ENCODE data around the gene GTF2I.
"Not testable (repeated sequence)": the region's sequence is repeated elsewhere in the genome, so short reads cannot be mapped to it uniquely, and the experiment has no call there.

The GTF2I gene

DNA sequence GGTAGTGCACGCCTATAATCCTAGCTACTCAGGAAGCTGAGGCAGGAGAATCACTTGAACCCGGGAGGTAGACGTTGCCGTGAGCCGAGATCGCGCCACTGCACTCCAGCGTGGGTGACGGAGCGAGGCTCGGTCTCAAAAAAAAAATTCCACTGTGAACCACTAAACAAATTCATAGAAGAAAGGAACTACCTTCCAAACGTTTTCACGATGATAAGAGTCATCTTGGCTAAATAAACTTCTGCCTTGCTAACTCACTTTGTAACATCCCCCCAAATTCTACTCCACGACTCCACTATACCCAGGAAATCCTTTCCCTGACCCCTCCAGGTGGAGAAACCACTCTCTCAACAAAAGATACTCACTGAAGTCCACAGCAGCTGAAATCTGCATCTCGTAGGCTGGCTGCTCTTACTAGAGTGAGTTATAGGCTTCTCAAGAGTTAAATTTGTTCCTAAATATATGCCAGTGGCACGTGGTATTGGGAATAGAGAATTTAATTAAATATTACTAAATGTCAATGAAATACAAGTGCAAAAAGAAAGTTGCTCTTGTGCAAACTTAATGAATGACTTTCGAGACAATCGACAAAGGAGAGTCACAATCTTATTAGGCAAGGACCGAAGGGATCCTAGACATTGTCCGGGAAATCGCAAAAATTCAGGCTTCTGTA, 1.6 kb upstream of the GTF2I start:
- DNase-seq (ENCODE audit: extremely low spot score, insufficient read length, low read depth) (no peak), FAIRE-seq (no peak)

DNA sequence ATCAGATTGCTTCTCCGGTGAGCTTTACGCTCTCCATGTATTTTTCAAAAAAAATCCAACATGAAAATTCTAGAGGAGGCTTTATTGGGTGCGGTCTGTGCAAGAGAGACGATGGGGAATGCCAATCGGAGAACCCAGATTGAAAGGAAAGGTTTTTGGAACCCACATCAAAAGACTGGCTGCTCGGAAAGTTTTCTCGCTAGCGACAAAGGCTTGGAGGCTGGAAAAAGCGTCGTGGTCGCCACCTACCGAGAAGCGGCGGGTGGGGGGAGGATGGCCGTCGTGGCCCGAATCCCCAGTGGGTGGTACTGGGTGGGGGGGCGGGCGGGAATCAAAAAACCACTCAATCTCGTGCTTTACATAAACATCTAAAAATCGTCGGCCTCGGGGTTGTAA, 1.1 kb upstream of the GTF2I start:
- DNase-seq (ENCODE audit: extremely low spot score, insufficient read length, low read depth) (no peak), FAIRE-seq (peak; percentile 38)

DNA sequence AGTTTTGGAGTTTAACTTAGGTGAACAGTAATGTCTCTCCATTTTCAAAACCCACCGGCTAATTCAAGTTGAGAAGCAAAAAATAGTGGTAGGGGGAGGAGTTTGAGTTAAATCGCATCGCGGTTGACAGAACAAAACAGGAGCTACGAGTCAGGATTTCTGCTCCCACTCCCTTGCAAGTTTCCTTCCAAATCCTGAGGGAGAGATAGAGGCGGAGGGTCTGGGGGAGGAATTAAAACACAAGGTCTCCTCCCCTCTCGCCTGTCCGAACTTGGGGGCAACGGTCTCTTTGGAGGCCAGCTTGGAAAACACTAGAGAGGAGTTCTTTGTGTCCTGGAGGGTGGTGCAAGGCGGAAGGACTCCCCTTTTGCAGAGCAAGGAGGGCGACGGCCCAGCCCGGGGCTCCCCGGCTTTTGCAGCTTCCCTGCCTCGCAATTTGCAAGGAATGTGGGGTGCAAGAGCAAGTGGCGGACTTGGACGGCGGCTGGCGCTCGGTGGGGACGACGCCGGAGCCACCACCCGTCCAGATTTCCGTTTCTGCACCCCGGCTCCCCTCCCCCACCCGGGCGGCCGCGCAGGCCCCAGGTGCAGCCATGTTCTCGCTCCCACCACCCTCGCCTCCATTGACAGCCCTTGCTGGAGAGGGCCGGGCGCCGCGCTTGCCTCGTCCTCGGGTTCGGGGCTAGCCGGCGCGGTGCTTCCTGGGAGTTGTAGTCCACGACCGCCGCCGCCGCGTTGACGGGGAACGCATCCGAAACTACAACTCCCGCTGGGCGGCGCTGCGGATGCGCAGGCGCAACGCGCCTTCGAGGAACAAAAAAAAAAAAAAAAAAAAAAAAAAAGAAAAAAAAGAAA, 454 bp upstream of the GTF2I start:
- peak; percentile 86 for DNase-seq (ENCODE audit: extremely low spot score, insufficient read length, low read depth)
- peak; percentile 83 for FAIRE-seq

DNA sequence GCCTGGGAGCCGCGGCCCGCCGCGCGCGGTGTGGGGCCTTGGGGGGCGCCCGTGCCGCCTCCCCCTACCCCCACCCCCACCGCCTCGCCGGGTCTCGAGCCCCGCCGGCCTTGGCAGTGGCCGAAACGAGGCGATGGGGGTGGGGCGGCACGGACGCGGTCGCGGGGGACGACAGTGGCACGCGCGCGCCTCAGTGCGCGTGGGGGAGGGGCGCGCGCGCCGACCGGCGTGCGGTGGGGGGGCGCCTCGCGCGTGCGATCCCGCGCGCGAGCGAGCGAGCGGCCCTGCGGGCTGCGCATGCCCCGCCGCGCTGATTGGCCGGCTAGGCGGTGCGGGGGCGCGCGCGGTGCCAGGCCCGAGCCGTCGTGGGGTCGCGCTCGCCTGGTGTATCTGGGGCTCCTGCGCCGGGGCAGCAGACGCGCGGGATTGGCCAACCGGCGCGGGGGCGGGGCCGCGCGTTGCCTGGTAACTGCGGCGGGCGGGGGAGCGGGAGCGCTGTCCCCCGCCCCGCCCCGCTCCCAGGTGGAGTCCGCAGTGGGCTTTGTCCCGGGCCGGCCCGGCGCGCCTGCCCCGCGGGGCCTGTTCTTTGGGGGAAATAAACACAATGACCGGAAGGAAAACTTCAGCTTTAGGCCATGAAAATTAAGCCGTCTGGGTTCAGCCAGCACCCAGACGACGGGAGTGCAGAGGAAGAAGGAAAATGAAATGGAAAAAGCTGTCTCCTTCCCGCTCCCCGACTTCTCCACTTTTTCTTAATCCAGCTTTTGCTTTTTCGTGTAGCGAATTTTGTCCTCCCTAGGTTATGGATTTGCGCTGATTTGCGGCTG, 873 bp downstream of the GTF2I start:
- DNase-seq (ENCODE audit: extremely low spot score, insufficient read length, low read depth) = peak; percentile 79
- FAIRE-seq = peak; percentile 72

DNA sequence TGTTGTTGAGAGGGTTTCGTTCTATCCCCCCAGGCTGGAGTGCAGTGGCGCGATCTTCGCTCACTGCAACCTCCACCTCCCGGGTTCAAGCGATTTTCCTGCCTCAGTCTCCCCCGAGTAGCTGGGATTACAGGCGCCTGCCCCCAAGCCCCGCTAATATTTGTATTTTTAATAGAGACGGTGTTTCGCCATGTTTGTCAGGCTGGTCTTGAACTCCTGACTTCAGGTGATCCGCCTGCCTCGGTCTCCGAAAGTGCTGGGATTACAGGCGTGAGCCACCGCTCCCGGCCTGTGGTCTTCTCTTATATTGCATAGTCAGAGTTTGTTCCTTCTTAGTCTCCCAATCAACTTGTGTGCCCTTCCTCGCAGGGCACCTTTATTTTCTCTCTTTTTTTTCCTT, 2.7 kb downstream of the GTF2I start:
- not testable (repeated sequence) for FAIRE-seq; DNase-seq (ENCODE audit: extremely low spot score, insufficient read length, low read depth)

DNA sequence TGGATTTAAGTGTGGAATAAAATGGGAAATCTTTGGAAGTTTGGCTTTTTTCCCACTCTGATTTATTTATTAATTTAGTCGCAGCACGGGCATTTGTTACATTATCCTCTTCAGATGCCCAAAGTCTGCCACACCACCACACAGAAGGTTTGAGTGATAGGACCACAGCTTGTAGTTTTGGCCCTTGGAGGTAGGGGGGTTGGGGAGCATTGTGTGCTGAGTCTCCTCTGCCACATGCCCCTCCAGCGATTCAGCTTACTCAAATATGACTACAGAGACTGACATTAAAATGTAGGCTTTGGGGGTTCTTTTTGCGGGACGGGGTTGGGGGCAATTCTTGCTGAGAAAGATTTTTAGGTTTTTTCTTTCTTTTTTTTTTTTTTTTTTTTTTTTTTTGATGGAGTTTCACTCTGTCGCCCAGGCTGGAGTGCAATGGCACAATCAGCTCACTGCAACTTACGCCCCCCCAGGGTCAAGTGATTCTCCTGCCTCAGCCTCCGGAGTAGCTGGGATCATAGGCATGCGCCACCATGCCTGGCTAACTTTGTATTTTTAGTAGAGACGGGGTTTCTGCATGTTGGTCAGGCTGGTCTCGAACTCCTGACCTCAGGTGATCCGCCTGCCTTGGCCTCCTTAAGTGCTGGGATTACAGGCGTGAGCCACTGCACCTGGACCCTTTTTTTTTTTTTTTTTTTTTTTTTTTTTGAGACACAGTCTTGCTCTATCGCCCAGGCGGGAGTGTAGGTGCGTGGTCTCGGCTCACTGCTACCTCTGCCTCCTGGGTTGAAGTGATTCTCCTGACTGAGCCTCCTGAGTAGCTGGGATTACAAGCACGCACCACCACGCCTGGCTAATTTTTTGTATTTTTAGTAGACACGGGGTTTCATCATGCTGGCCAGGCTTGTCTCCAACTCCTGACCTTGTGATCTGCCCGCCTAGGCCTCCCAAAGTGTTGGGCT, 4.6 kb downstream of the GTF2I start:
- not testable (repeated sequence) for DNase-seq (ENCODE audit: extremely low spot score, insufficient read length, low read depth); FAIRE-seq

DNA sequence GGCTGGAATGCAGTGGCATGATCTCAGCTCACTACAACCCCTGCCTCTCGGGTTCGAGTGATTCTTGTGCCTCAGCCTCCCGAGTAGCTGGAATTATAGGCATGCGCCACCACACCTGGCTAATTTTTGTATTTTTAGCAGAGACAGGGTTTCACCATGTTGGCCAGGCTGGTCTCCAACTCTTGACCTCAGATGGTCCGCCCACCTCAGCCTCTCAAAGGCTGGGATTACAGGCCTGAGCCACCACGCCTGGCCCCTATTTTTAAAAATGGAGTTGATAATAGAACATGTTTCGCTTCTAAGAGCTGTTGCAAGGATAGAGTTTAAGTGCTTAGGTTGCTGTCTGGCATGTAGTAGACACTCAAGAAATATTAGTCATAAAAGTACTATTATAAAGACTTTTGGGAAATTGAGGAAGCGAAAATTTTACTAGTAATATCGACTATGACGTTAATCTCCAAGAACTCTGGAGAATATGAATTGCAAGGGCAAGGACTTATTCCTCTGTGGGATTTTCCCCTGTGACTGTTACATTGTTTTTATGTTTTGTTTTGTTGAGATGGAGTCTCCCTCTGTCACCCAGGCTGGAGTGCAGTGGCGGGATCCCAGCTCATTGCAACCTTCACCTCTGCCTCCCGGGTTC, 7.9 kb downstream of the GTF2I start:
- DNase-seq (ENCODE audit: extremely low spot score, insufficient read length, low read depth) (no peak), FAIRE-seq (no peak)

DNA sequence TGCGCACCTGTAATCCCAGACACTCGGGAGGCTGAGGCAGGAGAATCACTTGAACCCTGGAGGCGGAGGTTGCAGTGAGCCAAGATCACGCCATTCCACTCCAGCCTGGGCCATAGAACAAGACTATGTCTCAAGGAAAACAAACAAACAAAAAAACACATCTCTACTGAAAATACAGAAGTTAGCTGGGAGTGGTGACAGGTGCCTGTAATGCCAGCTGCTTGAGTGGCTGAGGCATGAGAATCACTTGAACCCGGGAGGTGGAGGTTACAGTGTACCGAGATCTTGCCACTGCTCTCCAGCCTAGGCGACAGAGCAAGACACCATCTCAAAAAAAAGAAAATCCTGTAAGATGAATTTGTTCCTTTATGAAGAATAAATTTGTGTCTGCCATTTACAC, 9.5 kb downstream of the GTF2I start:
- not testable (repeated sequence) for FAIRE-seq; DNase-seq (ENCODE audit: extremely low spot score, insufficient read length, low read depth)

DNA sequence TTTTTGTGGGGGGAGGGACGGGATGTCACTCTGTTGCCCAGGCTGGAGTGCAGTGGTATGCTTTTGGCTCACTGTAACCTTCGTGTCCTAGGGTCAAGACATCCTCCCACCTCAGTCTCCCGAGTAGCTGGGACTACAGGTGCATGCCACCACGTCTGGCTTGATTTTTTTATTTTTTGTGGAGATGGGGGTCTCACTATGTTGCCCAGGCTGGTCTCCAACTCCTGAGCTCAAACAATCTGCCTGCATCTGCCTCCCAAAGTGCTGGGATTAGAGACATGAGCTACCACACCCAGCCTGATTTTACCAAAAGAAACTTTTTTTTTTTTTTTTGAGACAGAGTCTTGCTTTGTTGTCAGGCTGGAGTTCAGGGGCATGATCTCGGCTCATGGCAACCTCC, 10.0 kb downstream of the GTF2I start:
- not testable (repeated sequence) for DNase-seq (ENCODE audit: extremely low spot score, insufficient read length, low read depth); FAIRE-seq

DNA sequence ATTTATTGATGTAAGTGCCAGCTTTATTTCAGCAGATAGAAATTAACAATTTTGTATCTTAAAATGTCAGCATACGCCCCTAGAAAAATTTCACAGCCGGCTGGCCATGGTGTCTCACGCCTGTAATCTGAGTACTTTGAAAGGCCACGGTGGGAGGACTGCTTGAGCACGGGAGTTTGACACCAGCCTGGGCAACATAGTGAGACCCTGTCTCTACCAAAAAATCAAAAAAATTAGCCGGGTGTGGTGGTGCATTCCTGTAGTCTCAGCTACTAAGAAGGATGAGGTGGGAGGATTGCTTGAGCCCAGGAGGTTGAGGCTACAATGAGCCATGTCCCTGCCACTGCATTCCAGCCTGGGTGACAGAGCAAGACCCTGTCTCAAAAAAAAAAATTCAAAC, 14.1 kb downstream of the GTF2I start:
- no peak for DNase-seq (ENCODE audit: extremely low spot score, insufficient read length, low read depth)
- no peak for FAIRE-seq

DNA sequence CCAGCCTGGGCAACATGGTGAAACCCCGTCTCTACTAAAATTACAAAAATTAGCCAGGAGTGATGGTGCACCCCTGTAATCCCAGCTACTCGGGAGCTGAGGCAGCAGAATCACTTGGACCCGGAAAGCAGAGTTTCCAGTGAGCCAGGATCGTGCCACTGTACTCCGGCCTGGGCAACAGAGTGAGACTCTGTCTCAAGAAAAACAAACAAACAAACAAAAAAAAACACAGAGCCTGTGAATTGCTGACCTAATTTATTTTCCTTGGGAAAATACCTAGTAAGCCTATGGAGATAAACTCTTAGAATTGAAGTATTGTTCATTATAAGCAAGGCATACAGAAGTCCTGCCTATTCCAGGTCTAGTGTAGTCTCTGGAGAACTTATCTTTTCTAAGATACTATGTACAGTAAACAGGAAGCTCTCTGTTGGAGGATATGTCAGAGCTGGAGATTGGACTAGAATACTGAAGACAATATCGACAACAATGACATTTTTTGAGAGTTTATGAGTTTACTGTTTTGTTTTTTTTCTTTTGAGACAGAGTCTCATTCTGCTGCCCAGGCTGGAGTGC, 14.9 kb downstream of the GTF2I start:
- FAIRE-seq = no peak
- no peak for DNase-seq (ENCODE audit: extremely low spot score, insufficient read length, low read depth)

DNA sequence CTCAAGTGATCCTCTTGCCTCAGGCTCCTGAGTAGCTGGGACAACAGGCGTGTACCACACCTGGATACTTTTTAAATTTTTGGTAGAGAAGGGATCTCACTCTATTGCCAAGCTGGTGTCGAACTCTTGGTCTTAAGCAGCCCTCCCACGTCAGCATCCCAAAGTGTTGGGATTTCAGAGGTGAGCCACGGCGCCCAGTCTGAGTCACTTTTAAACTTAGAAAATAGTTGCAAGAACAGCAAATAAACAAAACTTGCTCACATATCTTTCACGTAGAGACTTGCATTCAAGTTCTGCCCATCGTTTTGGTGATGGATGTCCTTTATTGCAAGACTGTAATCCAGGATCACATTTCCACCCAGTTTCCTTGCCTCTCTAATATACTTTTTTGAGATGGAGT, 16.6 kb downstream of the GTF2I start:
- DNase-seq (ENCODE audit: extremely low spot score, insufficient read length, low read depth) (no peak), FAIRE-seq (no peak)

DNA sequence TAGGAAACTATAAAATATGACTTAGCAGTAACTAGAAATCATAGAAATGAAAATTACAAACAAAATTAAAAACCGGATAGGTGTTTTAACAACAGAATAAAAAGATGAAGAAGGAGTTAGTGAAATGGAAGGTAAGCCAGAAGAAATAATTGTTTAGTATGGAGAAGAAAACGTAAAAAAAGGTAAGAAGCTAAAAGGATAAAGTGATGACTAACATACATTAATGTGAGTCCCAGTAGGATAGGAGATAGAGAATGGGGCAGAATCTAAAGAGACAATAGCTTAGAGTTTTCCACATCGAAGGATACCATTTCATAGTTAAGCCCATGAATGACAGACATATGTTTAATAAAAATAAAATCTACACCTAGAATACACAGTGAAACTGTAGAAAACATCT, 25.3 kb downstream of the GTF2I start:
- DNase-seq (ENCODE audit: extremely low spot score, insufficient read length, low read depth) (no peak), FAIRE-seq (no peak)

DNA sequence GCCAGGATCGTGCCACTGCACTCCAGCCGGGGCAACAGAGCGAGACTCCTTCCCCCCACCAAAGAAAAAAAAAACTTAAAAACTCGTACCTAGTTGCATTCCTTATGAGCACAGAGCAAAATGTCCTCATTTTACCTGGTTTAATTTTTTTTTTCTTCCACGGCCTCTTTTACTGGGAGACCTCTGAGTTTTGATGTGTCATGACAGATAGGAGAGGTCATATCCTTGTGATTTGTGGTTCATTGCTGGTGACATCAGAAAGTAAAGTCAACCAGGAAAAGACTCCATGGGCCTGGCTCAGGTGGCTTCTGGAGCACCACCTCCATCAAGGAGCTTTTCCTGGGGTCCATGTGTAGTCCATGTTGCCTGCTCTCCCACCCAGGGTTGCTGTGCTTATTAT, 26.3 kb downstream of the GTF2I start:
- no peak for DNase-seq (ENCODE audit: extremely low spot score, insufficient read length, low read depth)
- FAIRE-seq = no peak

DNA sequence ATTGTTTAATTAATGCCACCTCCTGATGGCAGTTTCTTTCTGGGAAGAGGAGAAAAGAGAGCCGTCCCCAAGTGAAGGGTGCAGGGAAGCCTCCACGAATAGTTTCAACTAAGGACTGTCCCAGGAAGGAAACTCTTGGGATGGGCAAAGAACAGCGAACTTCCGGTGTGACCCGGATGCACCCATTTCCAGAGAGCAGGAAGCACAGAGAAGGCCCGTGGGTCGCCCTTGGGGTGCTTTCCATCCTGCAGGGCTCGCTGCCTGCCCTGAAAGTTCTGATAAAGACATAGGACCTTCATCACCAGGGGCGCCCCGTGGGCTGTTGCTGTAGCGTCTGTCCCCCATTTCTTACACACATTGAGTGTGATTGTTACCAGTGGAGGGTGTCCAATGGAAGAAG, 27.0 kb downstream of the GTF2I start:
- FAIRE-seq = no peak
- DNase-seq (ENCODE audit: extremely low spot score, insufficient read length, low read depth) = no peak

DNA sequence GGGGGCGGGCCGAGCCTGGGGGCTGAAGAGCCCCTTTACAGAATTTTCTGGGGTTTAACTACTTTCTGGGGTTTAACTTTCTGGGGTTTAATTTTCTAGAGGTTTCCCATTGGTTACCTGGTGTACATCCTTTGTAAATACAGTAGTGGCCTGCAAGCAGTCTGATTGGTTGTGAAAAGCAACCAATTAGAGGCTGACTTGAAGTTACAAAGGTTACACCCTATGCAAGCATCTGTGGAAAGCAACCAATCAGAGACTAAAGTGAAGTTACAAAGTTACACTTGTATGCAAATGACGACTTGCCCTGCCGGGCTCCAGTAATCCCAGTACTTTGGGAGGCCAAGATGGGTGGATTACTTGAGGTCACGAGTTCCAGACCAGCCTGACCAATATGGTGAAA, 27.4 kb downstream of the GTF2I start:
- FAIRE-seq (no peak), DNase-seq (ENCODE audit: extremely low spot score, insufficient read length, low read depth) (no peak)

DNA sequence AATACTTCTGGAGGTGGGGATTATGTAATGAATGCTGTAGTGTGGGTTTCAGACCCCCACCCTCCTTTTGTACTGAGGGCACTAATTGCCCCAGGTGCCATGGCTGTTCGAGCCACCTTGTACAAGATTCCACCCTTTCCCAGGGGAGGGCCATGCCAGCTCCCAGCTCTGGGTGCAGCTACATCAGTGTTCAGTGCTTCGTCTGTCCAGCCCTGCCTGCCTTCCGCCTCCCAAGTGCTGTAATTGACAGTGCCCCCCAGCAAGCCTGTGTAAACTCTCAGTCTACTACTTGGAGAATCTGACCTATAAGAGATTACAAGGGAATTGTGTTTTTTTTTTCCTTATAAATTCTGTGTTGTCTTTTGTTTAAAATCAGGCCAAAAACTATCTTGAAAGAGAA, 33.0 kb downstream of the GTF2I start:
- FAIRE-seq = no peak
- DNase-seq (ENCODE audit: extremely low spot score, insufficient read length, low read depth) = no peak

DNA sequence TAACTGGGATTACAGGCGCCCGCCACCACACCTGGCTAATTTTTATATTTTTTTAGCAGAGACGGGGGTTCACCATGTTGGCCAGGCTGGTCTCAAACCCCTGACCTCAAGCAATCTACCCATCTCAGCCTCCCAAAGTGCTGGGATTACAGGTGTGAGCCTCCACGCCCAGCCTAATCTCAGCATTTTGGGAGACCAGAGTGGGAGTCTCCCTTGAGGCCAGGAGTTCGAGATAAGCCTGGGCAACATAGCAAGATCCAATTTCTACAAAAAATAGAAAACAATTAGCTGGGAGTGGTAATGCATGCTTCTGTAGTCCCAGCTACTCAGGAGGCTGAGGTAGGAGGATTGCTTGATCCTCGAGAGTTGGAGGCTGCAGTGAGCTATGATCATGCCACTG, 46.9 kb downstream of the GTF2I start:
- not testable (repeated sequence) for DNase-seq (ENCODE audit: extremely low spot score, insufficient read length, low read depth); FAIRE-seq

DNA sequence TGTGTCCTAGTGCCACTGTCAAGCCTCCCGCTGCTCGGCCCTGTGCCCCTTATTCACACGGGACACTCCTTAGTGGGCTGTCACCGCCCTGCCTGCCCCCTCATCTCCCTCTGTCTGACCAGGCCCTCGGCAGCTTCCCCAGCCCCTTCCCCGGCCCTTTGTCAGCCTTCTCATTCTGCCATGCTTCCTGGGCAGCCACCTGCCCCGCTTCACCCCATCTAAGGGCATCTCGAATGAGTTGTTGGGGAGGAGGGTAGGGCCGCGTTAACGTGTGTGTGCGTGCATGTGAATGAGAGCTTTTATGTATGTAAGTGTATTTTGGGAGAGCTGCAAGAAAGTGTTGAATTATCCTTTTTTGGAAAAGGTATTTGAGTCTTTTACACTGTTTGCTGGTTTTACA, 49.7 kb downstream of the GTF2I start:
- DNase-seq (ENCODE audit: extremely low spot score, insufficient read length, low read depth) = no peak
- no peak for FAIRE-seq

All from GM18507 (cell line).